Measurements from ENCODE around the gene SLC38A7. TPM values are rescaled to one million over a fixed set of nuclear protein-coding genes. Genes with fewer than 3 reads are reported as not detected.
A peak's percentile ranks its signal among the peaks of the same experiment; 100 is the strongest.

Gene SLC38A7
- total and polyA plus RNA-seq, 2 of the 13 experiments (the other 11 are each of a cell fraction or from before 2014, with no cell fraction given), result 13.2 to 14.1 TPM

- TF ChIP-seq EZH2 (conservative IDR thresholded peaks at IDR 0.05; ENCODE audit: low read depth, low read length) (no peak), TIGD3 (CRISPR knock-in tag; IDR thresholded peaks at IDR 0.05; ENCODE audit: borderline replicate concordance) (no peak), TBX3 (IDR thresholded peaks at IDR 0.05; ENCODE audit: borderline replicate concordance) (no peak), ZNF354B (CRISPR knock-in tag; IDR thresholded peaks at IDR 0.05) (no peak), ARID3A (IDR thresholded peaks at IDR 0.05; ENCODE audit: low read depth, low read length) (no peak), ISL2 (CRISPR knock-in tag; IDR thresholded peaks at IDR 0.05) (no peak; the same call in 1 of the 2 replicates), GFI1 (CRISPR knock-in tag; IDR thresholded peaks at IDR 0.05; ENCODE audit: borderline replicate concordance) (peak; percentile 48; the same call in 1 of the 2 replicates), TOE1 (CRISPR knock-in tag; IDR thresholded peaks at IDR 0.05) (no peak), E2F2 (CRISPR knock-in tag; IDR thresholded peaks at IDR 0.05; ENCODE audit: borderline replicate concordance) (no peak), NFAT5 (CRISPR knock-in tag; IDR thresholded peaks at IDR 0.05) (no peak), ZNF333 (CRISPR knock-in tag; IDR thresholded peaks at IDR 0.05; ENCODE audit: borderline replicate concordance) (no peak), SIN3A (IDR thresholded peaks at IDR 0.05; ENCODE audit: borderline replicate concordance, low read depth, low read length) (peak; percentile 18; the same call in 1 of the 2 replicates), DMTF1 (CRISPR knock-in tag; IDR thresholded peaks at IDR 0.05) (no peak), ZNF335 (CRISPR knock-in tag; IDR thresholded peaks at IDR 0.05) (no peak)
- TF ChIP-seq, protein P1, sequence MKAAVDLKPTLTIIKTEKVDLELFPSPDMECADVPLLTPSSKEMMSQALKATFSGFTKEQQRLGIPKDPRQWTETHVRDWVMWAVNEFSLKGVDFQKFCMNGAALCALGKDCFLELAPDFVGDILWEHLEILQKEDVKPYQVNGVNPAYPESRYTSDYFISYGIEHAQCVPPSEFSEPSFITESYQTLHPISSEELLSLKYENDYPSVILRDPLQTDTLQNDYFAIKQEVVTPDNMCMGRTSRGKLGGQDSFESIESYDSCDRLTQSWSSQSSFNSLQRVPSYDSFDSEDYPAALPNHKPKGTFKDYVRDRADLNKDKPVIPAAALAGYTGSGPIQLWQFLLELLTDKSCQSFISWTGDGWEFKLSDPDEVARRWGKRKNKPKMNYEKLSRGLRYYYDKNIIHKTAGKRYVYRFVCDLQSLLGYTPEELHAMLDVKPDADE (CRISPR knock-in tag; IDR thresholded peaks at IDR 0.05), result no peak
Measured at GRCh38 chr16:58654560-58655214, 29.9 kb downstream of the SLC38A7 start (continued).

All from HepG2 (cell line).